ENCODE measurements around the gene MAPKAPK3. TPM values are rescaled to one million over a fixed set of nuclear protein-coding genes. Genes with fewer than 3 reads are reported as not detected.

Gene MAPKAPK3
- total and polyA plus RNA-seq, 12 donors: 134 to 496 (median 328) TPM

- peak in 5 of 8 donors; percentile 6 to 31 (median 27) for ATAC-seq
- intact Hi-C loops (cut with DNase I): loop anchor here in 1 of 10 donors (10.0 kb wide), 1 partner anchor 749 kb away; no protein-coding TSS in a partner anchor
- Histone ChIP-seq H3K4me3 (no peak overlapping the region), H3K9me3 (no peaks in the 10 kb centered on the region), H3K4me1 (peaks cover 18 to 100% (median 80%) of the 10 kb centered on the region in 9 donors), H3K36me3 (peaks cover 0 to 28% (median 0%) of the 10 kb centered on the region in 9 donors), H3K27me3 (no peaks in the 10 kb centered on the region), H3K27ac (peak overlapping the region in 9 of 10 donors; percentile 47 to 97 (median 69))
- DNase-seq: no peak
- WGBS, 2 donors: 50 to 59% methylated on average over 18 of the region's 18 CpGs
- TF ChIP-seq, protein P1, sequence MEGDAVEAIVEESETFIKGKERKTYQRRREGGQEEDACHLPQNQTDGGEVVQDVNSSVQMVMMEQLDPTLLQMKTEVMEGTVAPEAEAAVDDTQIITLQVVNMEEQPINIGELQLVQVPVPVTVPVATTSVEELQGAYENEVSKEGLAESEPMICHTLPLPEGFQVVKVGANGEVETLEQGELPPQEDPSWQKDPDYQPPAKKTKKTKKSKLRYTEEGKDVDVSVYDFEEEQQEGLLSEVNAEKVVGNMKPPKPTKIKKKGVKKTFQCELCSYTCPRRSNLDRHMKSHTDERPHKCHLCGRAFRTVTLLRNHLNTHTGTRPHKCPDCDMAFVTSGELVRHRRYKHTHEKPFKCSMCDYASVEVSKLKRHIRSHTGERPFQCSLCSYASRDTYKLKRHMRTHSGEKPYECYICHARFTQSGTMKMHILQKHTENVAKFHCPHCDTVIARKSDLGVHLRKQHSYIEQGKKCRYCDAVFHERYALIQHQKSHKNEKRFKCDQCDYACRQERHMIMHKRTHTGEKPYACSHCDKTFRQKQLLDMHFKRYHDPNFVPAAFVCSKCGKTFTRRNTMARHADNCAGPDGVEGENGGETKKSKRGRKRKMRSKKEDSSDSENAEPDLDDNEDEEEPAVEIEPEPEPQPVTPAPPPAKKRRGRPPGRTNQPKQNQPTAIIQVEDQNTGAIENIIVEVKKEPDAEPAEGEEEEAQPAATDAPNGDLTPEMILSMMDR (IDR thresholded peaks at IDR 0.05): no peak
These were observed 8.6 kb downstream of the MAPKAPK3 start for GRCh38 chr3:50625231-50626182.

DNA sequence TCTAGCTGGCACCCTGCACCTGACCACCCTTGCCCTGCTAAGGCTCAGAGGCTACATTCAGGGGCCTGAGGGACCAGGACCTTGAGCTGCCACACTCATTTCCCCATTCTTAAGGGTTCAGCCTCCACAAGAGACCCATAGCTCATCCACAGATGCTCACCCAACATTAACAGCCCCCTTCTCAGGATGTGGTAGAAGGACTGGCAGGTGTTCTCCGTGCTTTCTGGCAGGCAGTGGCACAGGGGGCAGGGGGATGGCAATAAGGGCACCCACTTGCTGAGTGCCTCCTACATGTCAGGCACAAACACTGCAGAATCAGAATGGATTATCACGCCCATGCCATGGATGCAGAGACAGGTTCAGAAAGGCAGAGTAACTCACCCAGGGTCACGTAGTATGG, 9.4 kb downstream of the MAPKAPK3 start:
- Histone ChIP-seq H3K27me3 (no peaks in the 10 kb centered on the region), H3K4me1 (peaks cover 18 to 100% (median 79%) of the 10 kb centered on the region in 9 donors), H3K36me3 (peaks cover 0 to 30% (median 0%) of the 10 kb centered on the region in 9 donors), H3K9me3 (no peaks in the 10 kb centered on the region), H3K27ac (peak overlapping the region in 9 of 10 donors; percentile 47 to 97 (median 69)), H3K4me3 (no peak overlapping the region)
- TF ChIP-seq, protein P1 (IDR thresholded peaks at IDR 0.05): no peak
- DNase-seq: no peak
- WGBS, 2 donors: 75% methylated on average over 3 of the region's 3 CpGs
- no peak for ATAC-seq
- intact Hi-C loops (cut with DNase I): loop anchor here in 1 of 10 donors (10.0 kb wide), 1 partner anchor 748 kb away; no protein-coding TSS in a partner anchor

DNA sequence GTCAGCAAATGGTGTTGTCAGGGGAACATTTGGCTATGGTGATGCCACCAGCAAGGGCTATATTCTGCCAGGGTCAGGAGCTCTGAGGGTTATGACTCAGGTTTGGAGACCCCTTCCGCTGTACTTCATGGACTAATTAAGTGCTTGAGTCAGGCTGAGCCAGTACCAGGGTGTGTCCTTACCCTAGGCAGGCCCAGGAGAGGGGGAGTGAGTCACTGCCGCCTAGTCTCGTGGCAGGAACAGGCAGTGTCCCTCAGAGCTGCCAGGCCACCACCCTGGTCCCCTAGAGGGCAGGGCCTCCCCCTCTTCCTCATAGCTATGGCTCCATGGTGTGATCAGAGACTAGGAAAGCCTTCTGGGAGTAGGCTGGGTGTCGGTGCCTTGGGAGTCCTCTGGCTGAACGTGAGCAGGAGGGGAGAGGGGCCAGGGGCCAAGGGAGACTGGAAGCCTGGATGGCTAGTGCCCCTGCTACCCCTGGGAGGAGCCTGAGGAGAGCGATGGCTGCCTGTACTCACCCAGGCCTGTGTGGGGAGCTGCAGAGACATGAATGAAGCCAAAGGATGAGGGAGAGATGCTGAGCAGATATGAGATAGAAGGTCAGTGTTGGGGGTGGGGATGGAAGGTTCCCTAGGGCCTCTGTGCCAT, 10.6 kb downstream of the MAPKAPK3 start:
- Histone ChIP-seq H3K4me1 (peaks cover 15 to 100% (median 82%) of the 10 kb centered on the region in 9 donors), H3K27ac (peak overlapping the region in 9 of 10 donors; percentile 47 to 97 (median 69)), H3K27me3 (no peaks in the 10 kb centered on the region), H3K4me3 (no peak overlapping the region), H3K9me3 (no peaks in the 10 kb centered on the region), H3K36me3 (peaks cover 0 to 24% (median 0%) of the 10 kb centered on the region in 9 donors)
- TF ChIP-seq, protein P1 (IDR thresholded peaks at IDR 0.05): peak in 6 of 9 donors; percentile 17 to 54 (median 44)
- peak in 1 of 2 donors; percentile 56 for DNase-seq
- intact Hi-C loops (cut with DNase I): loop anchor here in 1 of 10 donors (10.0 kb wide), 1 partner anchor 747 kb away; no protein-coding TSS in a partner anchor
- WGBS, 2 donors: 34 to 45% methylated on average over 6 of the region's 6 CpGs
- ATAC-seq: peak; percentile 36 to 94 (median 84)

DNA sequence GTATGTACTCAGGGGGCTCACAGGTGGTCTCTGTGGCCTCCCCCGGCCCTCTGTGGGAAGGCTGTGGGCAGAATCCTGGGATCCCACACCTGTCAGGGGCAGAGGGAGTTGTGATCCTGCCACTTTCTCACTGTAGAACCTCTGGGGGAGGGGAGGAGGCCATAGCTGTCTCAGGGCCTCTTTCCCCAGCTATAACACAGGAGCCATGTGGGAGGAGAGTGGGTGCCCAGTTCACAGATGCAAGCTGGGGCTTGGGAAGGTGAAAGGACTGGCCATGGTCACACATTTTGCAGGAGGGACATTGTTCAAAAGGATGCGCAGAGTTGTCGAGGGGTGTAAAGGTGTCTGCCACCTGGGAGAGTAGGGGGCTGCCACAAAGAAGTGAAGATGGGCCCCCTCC, 11.7 kb downstream of the MAPKAPK3 start:
- Histone ChIP-seq H3K4me3 (no peak overlapping the region), H3K9me3 (no peaks in the 10 kb centered on the region), H3K27me3 (no peaks in the 10 kb centered on the region), H3K4me1 (peaks cover 13 to 100% (median 76%) of the 10 kb centered on the region in 9 donors), H3K27ac (peak overlapping the region in 8 of 10 donors; percentile 8 to 82 (median 66)), H3K36me3 (peaks cover 0 to 16% (median 0%) of the 10 kb centered on the region in 9 donors)
- intact Hi-C loops (cut with DNase I): loop anchor here in 1 of 10 donors (10.0 kb wide), 1 partner anchor 746 kb away; no protein-coding TSS in a partner anchor
- ATAC-seq (no peak), DNase-seq (no peak)
- 94% methylated on average over 3 of the region's 3 CpGs for WGBS, 2 donors
- TF ChIP-seq, protein P1 (IDR thresholded peaks at IDR 0.05): no peak

Measured in heart right ventricle (tissue), 16 donors.